B cell (primary cell): ENCODE results near the gene MPZL2.

ENCODE experiments used
- EZH2 ChIP-seq: IDR thresholded peaks from 2 replicates; pipeline ENCODE4 v1.6.1; 2012; ENCODE audit warnings: borderline replicate concordance, low read depth, mild to moderate bottlenecking, moderate library complexity, low read length; ENCODE audit not compliant: insufficient read depth, poor library complexity, severe bottlenecking
- TF ChIP-seq, protein P1 (sequence below): fragments of 200-600 bp; IDR thresholded peaks from one replicate; pipeline ENCODE4 v1.8.0; 2022; ENCODE audit warnings: antibody characterized with exemption, mild to moderate bottlenecking

DNA sequence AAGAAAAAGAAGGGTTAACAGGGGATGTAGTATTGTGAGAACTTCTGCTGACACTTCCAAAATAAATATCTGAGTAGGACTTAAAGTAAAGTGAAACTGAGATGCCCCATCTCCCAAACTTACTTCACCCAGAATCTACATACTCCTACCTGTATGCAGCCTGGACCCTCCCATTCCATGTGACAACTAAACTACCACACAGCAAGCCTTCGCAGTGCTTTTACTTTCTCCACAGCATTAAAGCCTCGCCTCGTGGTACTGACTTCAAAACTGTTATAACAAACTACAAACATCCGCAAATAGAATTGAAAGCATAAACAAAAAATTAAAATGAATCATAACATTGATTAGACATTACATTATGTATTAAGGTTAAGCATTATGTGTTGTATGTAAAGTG lies 985 bp downstream of the MPZL2 start:
- TF ChIP-seq, protein P1, sequence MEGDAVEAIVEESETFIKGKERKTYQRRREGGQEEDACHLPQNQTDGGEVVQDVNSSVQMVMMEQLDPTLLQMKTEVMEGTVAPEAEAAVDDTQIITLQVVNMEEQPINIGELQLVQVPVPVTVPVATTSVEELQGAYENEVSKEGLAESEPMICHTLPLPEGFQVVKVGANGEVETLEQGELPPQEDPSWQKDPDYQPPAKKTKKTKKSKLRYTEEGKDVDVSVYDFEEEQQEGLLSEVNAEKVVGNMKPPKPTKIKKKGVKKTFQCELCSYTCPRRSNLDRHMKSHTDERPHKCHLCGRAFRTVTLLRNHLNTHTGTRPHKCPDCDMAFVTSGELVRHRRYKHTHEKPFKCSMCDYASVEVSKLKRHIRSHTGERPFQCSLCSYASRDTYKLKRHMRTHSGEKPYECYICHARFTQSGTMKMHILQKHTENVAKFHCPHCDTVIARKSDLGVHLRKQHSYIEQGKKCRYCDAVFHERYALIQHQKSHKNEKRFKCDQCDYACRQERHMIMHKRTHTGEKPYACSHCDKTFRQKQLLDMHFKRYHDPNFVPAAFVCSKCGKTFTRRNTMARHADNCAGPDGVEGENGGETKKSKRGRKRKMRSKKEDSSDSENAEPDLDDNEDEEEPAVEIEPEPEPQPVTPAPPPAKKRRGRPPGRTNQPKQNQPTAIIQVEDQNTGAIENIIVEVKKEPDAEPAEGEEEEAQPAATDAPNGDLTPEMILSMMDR, result no peak
- TF ChIP-seq EZH2, result no peak
